ENCODE measurements around the gene CASP7.

CASP7 gene

GRCh38 chr10:113711142-113711541 is 31.4 kb downstream of the CASP7 start:
- DNase-seq (ENCODE audit: low read depth in 2 of 2, low spot score in 1 of 2): no peak

GRCh38 chr10:113712024-113712423 is 32.3 kb downstream of the CASP7 start:
- no peak for DNase-seq (ENCODE audit: low read depth in 2 of 2, low spot score in 1 of 2)

GRCh38 chr10:113712755-113713639 is 33.3 kb downstream of the CASP7 start:
- no peak for DNase-seq (ENCODE audit: low read depth in 2 of 2, low spot score in 1 of 2)

- DNase-seq (ENCODE audit: low read depth in 2 of 2, low spot score in 1 of 2): no peak
These were observed 33.9 kb downstream of the CASP7 start for GRCh38 chr10:113713640-113713982.

GRCh38 chr10:113716109-113716910 is 36.6 kb downstream of the CASP7 start:
- no peak for DNase-seq (ENCODE audit: low read depth in 2 of 2, low spot score in 1 of 2)

GRCh38 chr10:113718969-113719822 is 39.5 kb downstream of the CASP7 start:
- DNase-seq (ENCODE audit: low read depth in 2 of 2, low spot score in 1 of 2): no peak

- DNase-seq (ENCODE audit: low read depth in 2 of 2, low spot score in 1 of 2): no peak
These were observed 40.7 kb downstream of the CASP7 start for GRCh38 chr10:113720386-113720785.

GRCh38 chr10:113732160-113732881 is 52.6 kb downstream of the CASP7 start:
- no peak for DNase-seq (ENCODE audit: low read depth in 2 of 2, low spot score in 1 of 2)

- no peak for DNase-seq (ENCODE audit: low read depth in 2 of 2, low spot score in 1 of 2)
These were observed 53.3 kb downstream of the CASP7 start for GRCh38 chr10:113732966-113733365.

GRCh38 chr10:113733635-113734034 is 53.9 kb downstream of the CASP7 start:
- DNase-seq (ENCODE audit: low read depth in 2 of 2, low spot score in 1 of 2): no peak

- DNase-seq (ENCODE audit: low read depth in 2 of 2, low spot score in 1 of 2): no peak
These were observed 56.2 kb downstream of the CASP7 start for GRCh38 chr10:113735913-113736312.

- DNase-seq (ENCODE audit: low read depth in 2 of 2, low spot score in 1 of 2): no peak
These were observed 56.9 kb downstream of the CASP7 start for GRCh38 chr10:113736576-113736975.

GRCh38 chr10:113739031-113739430 is 59.3 kb downstream of the CASP7 start:
- DNase-seq (ENCODE audit: low read depth in 2 of 2, low spot score in 1 of 2): no peak

GRCh38 chr10:113739577-113739976 is 59.9 kb downstream of the CASP7 start:
- no peak for DNase-seq (ENCODE audit: low read depth in 2 of 2, low spot score in 1 of 2)

GRCh38 chr10:113740850-113741249 is 61.1 kb downstream of the CASP7 start:
- no peak for DNase-seq (ENCODE audit: low read depth in 2 of 2, low spot score in 1 of 2)

- no peak for DNase-seq (ENCODE audit: low read depth in 2 of 2, low spot score in 1 of 2)
These were observed 62.8 kb downstream of the CASP7 start for GRCh38 chr10:113742466-113742865.

GRCh38 chr10:113743594-113743993 is 63.9 kb downstream of the CASP7 start:
- DNase-seq (ENCODE audit: low read depth in 2 of 2, low spot score in 1 of 2): no peak

GRCh38 chr10:113745374-113745773 is 65.7 kb downstream of the CASP7 start:
- DNase-seq (ENCODE audit: low read depth in 2 of 2, low spot score in 1 of 2): no peak

GRCh38 chr10:113746217-113746957 is 66.7 kb downstream of the CASP7 start:
- DNase-seq (ENCODE audit: low read depth in 2 of 2, low spot score in 1 of 2): no peak

- DNase-seq (ENCODE audit: low read depth in 2 of 2, low spot score in 1 of 2): no peak
These were observed 71.5 kb downstream of the CASP7 start, which contains the start of gene PLEKHS1 for GRCh38 chr10:113751181-113751732. Gene PLEKHS1, plus strand, starts transcription at chr10:113751682. Its CDS starts 3,596 bp downstream, at chr10:113755278.

All from stimulated activated CD8-positive, alpha-beta memory T cell treated with anti-CD3 and anti-CD28 coated beads, Interleukin-4, amount 100 ng/mL, for 4 hours (primary cell).